ENCODE data around the gene ACOXL. TPM values are rescaled to one million over a fixed set of nuclear protein-coding genes. Genes with fewer than 3 reads are reported as not detected.

Gene ACOXL
- total and polyA plus RNA-seq, 3 experiments from 2014 or later = 0.27 TPM; not detected in 2

DNA sequence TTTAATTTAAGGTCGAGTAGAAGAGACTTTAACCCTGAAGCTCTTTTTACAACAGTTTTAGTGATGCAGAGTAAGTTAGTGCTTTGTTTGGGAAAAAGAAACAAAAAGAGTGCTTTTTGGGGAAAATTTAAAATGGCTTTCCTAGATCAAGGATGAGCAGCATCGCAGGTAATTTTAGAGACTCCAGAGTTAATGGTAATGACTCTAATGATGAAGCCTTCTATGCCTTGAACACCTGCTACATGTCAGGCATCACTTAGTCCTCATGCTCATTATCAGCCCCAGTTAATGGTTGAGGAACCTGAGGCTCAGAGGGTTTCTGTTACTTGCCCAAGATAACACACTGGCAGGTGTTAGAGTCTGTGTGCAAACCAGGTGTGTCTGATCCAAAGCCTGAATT is 167.8 kb downstream of the ACOXL start:
- Histone ChIP-seq H3K27me3 (ENCODE audit: insufficient read depth, low read length, poor library complexity, severe bottlenecking) (no peaks in the 10 kb centered on the region), H3K4me3 (ENCODE audit: low read length) (no peak overlapping the region), H3K36me3 (ENCODE audit: insufficient read depth, low read length) (no peaks in the 10 kb centered on the region), H3K27ac (ENCODE audit: low read depth, low read length) (no peak overlapping the region), H3K4me1 (ENCODE audit: insufficient read depth, low read length) (no peaks in the 10 kb centered on the region), H3K9me3 (ENCODE audit: low read length) (no peaks in the 10 kb centered on the region)
- H3K27ac Mint-ChIP-seq = peak overlapping the region in 1 of 8 donors; percentile 27
- H3K36me3 Mint-ChIP-seq = peaks cover 0 to 15% (median 1%) of the 10 kb centered on the region in 3 donors
- H3K4me1 Mint-ChIP-seq = peaks cover 0 to 4% (median 3%) of the 10 kb centered on the region in 3 donors
- no peak for DNase-seq
- ChIA-PET POLR2A (no interaction called here), CTCF (no interaction called here)
- H3K9me3 Mint-ChIP-seq = peaks cover 4 to 11% (median 8%) of the 10 kb centered on the region in 5 donors
- peaks cover 4 to 12% of the 10 kb centered on the region in 2 donors for H3K27me3 Mint-ChIP-seq
- no peak overlapping the region for H3K4me3 Mint-ChIP-seq

DNA sequence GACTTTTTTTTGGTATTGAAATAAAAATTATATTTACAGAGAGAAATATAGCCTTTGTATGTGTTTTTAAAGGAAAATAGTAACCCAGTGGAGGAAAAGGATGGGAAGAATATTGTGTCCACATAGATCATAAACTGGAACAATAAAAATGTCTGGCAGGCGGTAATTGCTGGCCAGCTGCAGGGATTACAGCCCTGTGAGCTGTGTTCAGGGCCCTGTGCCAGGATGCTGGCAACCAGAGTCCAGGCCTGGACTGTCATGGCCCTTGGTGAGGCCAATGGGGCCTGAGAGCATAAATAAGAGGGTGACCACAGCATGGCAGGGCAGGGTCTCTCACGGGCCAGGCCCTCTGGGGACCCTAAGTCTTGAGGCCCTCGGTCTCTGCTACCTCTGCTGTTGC is 171.2 kb downstream of the ACOXL start:
- Mint-ChIP-seq H3K27me3 (peaks cover 2 to 4% of the 10 kb centered on the region in 2 donors), H3K36me3 (peaks cover 0 to 6% (median 0%) of the 10 kb centered on the region in 3 donors), H3K27ac (no peak overlapping the region), H3K4me1 (peaks cover 0 to 5% (median 4%) of the 10 kb centered on the region in 3 donors), H3K4me3 (no peak overlapping the region), H3K9me3 (no peaks in the 10 kb centered on the region)
- H3K36me3 ChIP-seq (ENCODE audit: insufficient read depth, low read length) = no peaks in the 10 kb centered on the region
- H3K9me3 ChIP-seq (ENCODE audit: low read length) = no peaks in the 10 kb centered on the region
- H3K27ac ChIP-seq (ENCODE audit: low read depth, low read length) = no peak overlapping the region
- no peak for DNase-seq
- ChIA-PET CTCF (no interaction called here), POLR2A (no interaction called here)
- H3K4me3 ChIP-seq (ENCODE audit: low read length) = no peak overlapping the region
- no peaks in the 10 kb centered on the region for H3K4me1 ChIP-seq (ENCODE audit: insufficient read depth, low read length)
- H3K27me3 ChIP-seq (ENCODE audit: insufficient read depth, low read length, poor library complexity, severe bottlenecking) = no peaks in the 10 kb centered on the region

DNA sequence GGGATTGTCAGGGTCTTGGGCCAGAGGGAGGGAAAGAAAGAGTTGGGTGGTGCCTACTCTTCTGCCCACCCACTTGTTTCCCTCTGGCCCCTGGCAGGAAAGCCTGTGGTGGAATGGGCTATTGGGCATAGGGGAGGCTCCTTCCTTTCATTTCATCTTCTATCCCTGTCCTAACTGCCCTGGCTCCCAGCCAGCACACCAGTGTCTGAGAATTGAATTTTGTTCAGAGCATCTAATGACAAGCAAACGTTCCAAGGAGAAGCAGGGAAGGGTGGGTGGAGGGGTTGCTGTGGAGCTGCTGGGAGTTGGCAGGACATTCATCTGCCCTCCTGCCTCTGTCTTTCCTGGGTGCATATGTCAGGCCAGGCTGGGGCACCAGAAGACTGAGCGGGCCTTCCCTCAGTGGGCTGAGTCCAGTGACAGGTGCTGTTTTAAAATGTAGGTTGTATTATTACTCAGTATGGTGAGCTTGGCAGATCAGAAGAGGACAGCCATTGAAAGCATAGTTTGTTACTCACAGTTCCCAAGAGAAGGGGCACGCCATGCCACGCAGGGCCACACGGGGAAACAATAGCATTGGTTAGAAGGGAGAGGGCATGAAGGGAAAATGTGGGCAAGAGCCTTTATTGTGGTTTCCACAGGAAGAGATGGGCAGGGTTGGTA is 171.9 kb downstream of the ACOXL start:
- Mint-ChIP-seq H3K36me3 (peaks cover 0 to 6% (median 0%) of the 10 kb centered on the region in 3 donors), H3K4me3 (no peak overlapping the region), H3K9me3 (no peaks in the 10 kb centered on the region), H3K27me3 (peaks cover 2 to 4% of the 10 kb centered on the region in 2 donors), H3K4me1 (peaks cover 0 to 5% (median 4%) of the 10 kb centered on the region in 3 donors), H3K27ac (peak overlapping the region in 1 of 8 donors; percentile 19)
- ChIA-PET POLR2A (no interaction called here), CTCF (no interaction called here)
- H3K27ac ChIP-seq (ENCODE audit: low read depth, low read length) = no peak overlapping the region
- DNase-seq = no peak
- no peaks in the 10 kb centered on the region for H3K36me3 ChIP-seq (ENCODE audit: insufficient read depth, low read length)
- no peaks in the 10 kb centered on the region for H3K9me3 ChIP-seq (ENCODE audit: low read length)
- H3K27me3 ChIP-seq (ENCODE audit: insufficient read depth, low read length, poor library complexity, severe bottlenecking) = no peaks in the 10 kb centered on the region
- H3K4me1 ChIP-seq (ENCODE audit: insufficient read depth, low read length) = no peaks in the 10 kb centered on the region
- H3K4me3 ChIP-seq (ENCODE audit: low read length) = no peak overlapping the region

GRCh38 chr2:110904779-110905148 is 172.4 kb downstream of the ACOXL start:
- Mint-ChIP-seq H3K27ac (no peak overlapping the region), H3K4me3 (no peak overlapping the region), H3K27me3 (peaks cover 2 to 4% of the 10 kb centered on the region in 2 donors), H3K9me3 (no peaks in the 10 kb centered on the region), H3K36me3 (peaks cover 0 to 6% (median 0%) of the 10 kb centered on the region in 3 donors), H3K4me1 (peaks cover 0 to 5% (median 4%) of the 10 kb centered on the region in 3 donors)
- ChIA-PET POLR2A (no interaction called here), CTCF (no interaction called here)
- H3K9me3 ChIP-seq (ENCODE audit: low read length) = no peaks in the 10 kb centered on the region
- no peak for DNase-seq
- H3K27me3 ChIP-seq (ENCODE audit: insufficient read depth, low read length, poor library complexity, severe bottlenecking) = no peaks in the 10 kb centered on the region
- H3K27ac ChIP-seq (ENCODE audit: low read depth, low read length) = no peak overlapping the region
- no peaks in the 10 kb centered on the region for H3K36me3 ChIP-seq (ENCODE audit: insufficient read depth, low read length)
- no peak overlapping the region for H3K4me3 ChIP-seq (ENCODE audit: low read length)
- no peaks in the 10 kb centered on the region for H3K4me1 ChIP-seq (ENCODE audit: insufficient read depth, low read length)

DNA sequence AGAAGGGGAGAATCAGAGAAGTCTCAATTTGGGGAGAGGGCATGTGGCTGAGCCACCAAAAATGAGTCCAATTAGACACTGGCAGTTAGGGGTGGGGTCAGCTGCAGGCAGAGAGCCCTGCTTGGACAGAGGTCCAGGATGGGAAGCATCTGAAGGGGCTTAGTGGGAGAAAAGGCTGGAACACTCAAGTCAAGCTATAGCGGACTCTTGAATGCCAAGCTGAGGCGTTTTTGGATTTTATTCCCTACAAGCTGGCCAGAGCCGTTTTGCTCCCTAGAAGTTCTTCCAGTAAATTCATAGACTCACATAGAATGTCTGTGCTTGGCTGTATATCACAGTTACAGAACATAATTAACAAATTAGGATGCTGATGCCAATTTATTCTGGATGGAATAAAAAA is 172.8 kb downstream of the ACOXL start:
- DNase-seq = no peak
- H3K4me1 Mint-ChIP-seq = peaks cover 0 to 5% (median 4%) of the 10 kb centered on the region in 3 donors
- H3K27me3 Mint-ChIP-seq = peaks cover 2 to 4% of the 10 kb centered on the region in 2 donors
- Histone ChIP-seq H3K4me3 (ENCODE audit: low read length) (no peak overlapping the region), H3K9me3 (ENCODE audit: low read length) (no peaks in the 10 kb centered on the region), H3K27me3 (ENCODE audit: insufficient read depth, low read length, poor library complexity, severe bottlenecking) (no peaks in the 10 kb centered on the region), H3K36me3 (ENCODE audit: insufficient read depth, low read length) (no peaks in the 10 kb centered on the region), H3K4me1 (ENCODE audit: insufficient read depth, low read length) (no peaks in the 10 kb centered on the region), H3K27ac (ENCODE audit: low read depth, low read length) (no peak overlapping the region)
- H3K4me3 Mint-ChIP-seq = no peak overlapping the region
- POLR2A ChIA-PET = no interaction called here
- peaks cover 0 to 2% (median 2%) of the 10 kb centered on the region in 5 donors for H3K9me3 Mint-ChIP-seq
- CTCF ChIA-PET = no interaction called here
- H3K27ac Mint-ChIP-seq = no peak overlapping the region
- peaks cover 0 to 10% (median 0%) of the 10 kb centered on the region in 3 donors for H3K36me3 Mint-ChIP-seq

DNA sequence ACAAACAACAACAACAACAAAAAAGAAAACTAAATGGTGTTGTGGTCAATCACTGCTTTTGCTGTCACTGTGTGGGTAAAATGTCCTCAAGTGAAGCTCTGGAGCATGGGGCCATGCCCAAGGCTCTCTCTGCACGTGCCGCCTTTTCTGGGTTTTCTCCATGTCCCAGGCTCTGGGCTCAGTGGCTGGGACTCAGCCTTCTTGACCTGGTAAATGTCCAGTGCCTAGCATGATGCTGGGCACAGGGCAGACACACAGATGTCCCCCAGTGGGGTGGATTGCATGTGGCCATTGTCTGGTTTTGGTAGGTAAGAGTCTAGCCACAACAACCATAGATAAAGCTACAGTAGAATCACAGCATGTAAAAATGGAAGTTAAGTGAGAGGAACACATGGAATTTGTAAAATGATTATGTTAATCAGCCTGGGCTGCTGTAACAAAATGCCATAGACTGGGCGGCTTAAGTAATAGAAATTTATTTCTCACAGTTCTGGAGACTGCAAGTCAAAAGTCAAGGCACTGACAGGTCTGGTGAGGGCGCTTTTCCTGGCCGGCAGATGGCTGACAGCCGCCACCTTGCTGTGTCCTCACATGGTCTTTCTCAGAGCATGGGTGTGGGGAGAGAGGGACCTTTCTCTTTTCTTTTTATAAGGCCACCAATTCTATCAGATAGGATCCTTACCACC is 174.4 kb downstream of the ACOXL start:
- peaks cover 0 to 3% of the 10 kb centered on the region in 2 donors for H3K27me3 Mint-ChIP-seq
- H3K36me3 Mint-ChIP-seq = peaks cover 0 to 13% (median 0%) of the 10 kb centered on the region in 3 donors
- no peaks in the 10 kb centered on the region for H3K4me1 ChIP-seq (ENCODE audit: insufficient read depth, low read length)
- H3K27ac ChIP-seq (ENCODE audit: low read depth, low read length) = no peak overlapping the region
- ChIA-PET CTCF (no interaction called here), POLR2A (no interaction called here)
- H3K27ac Mint-ChIP-seq = no peak overlapping the region
- no peak overlapping the region for H3K4me3 ChIP-seq (ENCODE audit: low read length)
- DNase-seq = no peak
- H3K4me3 Mint-ChIP-seq = no peak overlapping the region
- peaks cover 4% of the 10 kb centered on the region for H3K9me3 ChIP-seq (ENCODE audit: low read length)
- H3K4me1 Mint-ChIP-seq = peaks cover 0 to 5% (median 4%) of the 10 kb centered on the region in 3 donors
- peaks cover 8 to 17% (median 15%) of the 10 kb centered on the region in 5 donors for H3K9me3 Mint-ChIP-seq
- no peaks in the 10 kb centered on the region for H3K27me3 ChIP-seq (ENCODE audit: insufficient read depth, low read length, poor library complexity, severe bottlenecking)
- H3K36me3 ChIP-seq (ENCODE audit: insufficient read depth, low read length) = no peaks in the 10 kb centered on the region

- H3K27me3 Mint-ChIP-seq = peaks cover 7 to 8% of the 10 kb centered on the region in 2 donors
- H3K27ac Mint-ChIP-seq = peak overlapping the region in 1 of 8 donors; percentile 66
- peaks cover 0 to 24% (median 0%) of the 10 kb centered on the region in 3 donors for H3K36me3 Mint-ChIP-seq
- Histone ChIP-seq H3K36me3 (ENCODE audit: insufficient read depth, low read length) (no peaks in the 10 kb centered on the region), H3K27ac (ENCODE audit: low read depth, low read length) (no peak overlapping the region), H3K27me3 (ENCODE audit: insufficient read depth, low read length, poor library complexity, severe bottlenecking) (no peaks in the 10 kb centered on the region), H3K9me3 (ENCODE audit: low read length) (peaks cover 4% of the 10 kb centered on the region), H3K4me3 (ENCODE audit: low read length) (no peak overlapping the region), H3K4me1 (ENCODE audit: insufficient read depth, low read length) (no peaks in the 10 kb centered on the region)
- peaks cover 0 to 3% (median under 1%) of the 10 kb centered on the region in 3 donors for H3K4me1 Mint-ChIP-seq
- H3K9me3 Mint-ChIP-seq = peaks cover 8 to 32% (median 26%) of the 10 kb centered on the region in 5 donors
- ChIA-PET POLR2A (no interaction called here), CTCF (no interaction called here)
- DNase-seq = no peak
- H3K4me3 Mint-ChIP-seq = no peak overlapping the region
These were observed 177.1 kb downstream of the ACOXL start for GRCh38 chr2:110909501-110909900.

DNA sequence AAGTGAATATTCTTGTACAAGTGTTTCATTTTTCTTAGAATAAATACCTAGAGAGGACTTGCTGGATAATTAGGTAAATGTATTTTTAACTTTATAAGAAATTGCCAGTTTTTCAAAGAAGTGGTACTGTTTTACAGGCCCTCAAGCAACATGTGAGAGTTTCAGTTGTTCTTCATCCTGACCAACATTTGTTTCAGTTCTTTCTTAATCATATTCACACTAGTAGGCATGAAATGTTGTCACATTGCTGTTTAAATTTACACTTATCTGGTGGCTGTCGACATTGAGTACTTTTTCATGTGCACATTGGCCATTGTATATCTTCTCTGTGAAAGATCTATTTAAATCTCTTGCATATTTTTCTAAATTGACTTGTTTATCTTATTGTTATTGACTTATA is 178.1 kb downstream of the ACOXL start:
- CTCF ChIA-PET = no interaction called here
- Mint-ChIP-seq H3K27me3 (peaks cover 9 to 13% of the 10 kb centered on the region in 2 donors), H3K27ac (no peak overlapping the region), H3K4me3 (no peak overlapping the region), H3K36me3 (peaks cover 0 to 24% (median 0%) of the 10 kb centered on the region in 3 donors), H3K4me1 (peaks cover 0 to 2% (median 0%) of the 10 kb centered on the region in 3 donors), H3K9me3 (peaks cover 8 to 32% (median 26%) of the 10 kb centered on the region in 5 donors)
- Histone ChIP-seq H3K9me3 (ENCODE audit: low read length) (peaks cover 4% of the 10 kb centered on the region), H3K27ac (ENCODE audit: low read depth, low read length) (no peak overlapping the region), H3K27me3 (ENCODE audit: insufficient read depth, low read length, poor library complexity, severe bottlenecking) (no peaks in the 10 kb centered on the region), H3K4me1 (ENCODE audit: insufficient read depth, low read length) (no peaks in the 10 kb centered on the region), H3K36me3 (ENCODE audit: insufficient read depth, low read length) (no peaks in the 10 kb centered on the region), H3K4me3 (ENCODE audit: low read length) (no peak overlapping the region)
- DNase-seq = no peak
- POLR2A ChIA-PET = no interaction called here

Measured in CD8-positive, alpha-beta memory T cell (primary cell).